Heart right ventricle (tissue), 16 donors: ENCODE measurements around the gene TSPAN9. TPM values are rescaled to one million over a fixed set of nuclear protein-coding genes. Genes with fewer than 3 reads are reported as not detected.

Experiments
- ATAC-seq, 8 donors: fragments of 200-7000 bp; cut with Tn5 transposase; one replicate each; pipeline ENCODE4 v1.9.1; 2020; ENCODE audit warnings: mild to moderate bottlenecking in 8 of 8, moderate library complexity in 8 of 8, moderate number of reproducible peaks in 1 of 8
- DNase-seq, 2 donors: peaks; one replicate each; pipeline ENCODE4 v3.0.0-alpha.2; 2020
- H3K27ac ChIP-seq, 10 donors: fragments of 200-600 bp; sonication (generic) in 2 of 10; one replicate each; pipeline versions ENCODE4 v1.5.0 to v1.8.0; 2020 to 2022; ENCODE audit warnings: mild to moderate bottlenecking in 3 of 10
- H3K27me3 ChIP-seq, 7 donors: fragments of 200-600 bp; one replicate each; pipeline ENCODE4 v1.8.0; 2021 to 2022; ENCODE audit warnings: mild to moderate bottlenecking in 2 of 7
- H3K36me3 ChIP-seq, 9 donors: fragments of 200-600 bp; sonication (generic) in 1 of 9; one replicate each; pipeline versions ENCODE4 v1.5.0 to v1.8.0; 2020 to 2022; ENCODE audit warnings: mild to moderate bottlenecking in 2 of 9
- H3K4me1 ChIP-seq, 9 donors: fragments of 200-600 bp; sonication (generic) in 1 of 9; one replicate each; pipeline versions ENCODE4 v1.5.0 to v1.8.0; 2020 to 2022; ENCODE audit warnings: mild to moderate bottlenecking in 4 of 9
- H3K4me3 ChIP-seq, 10 donors: fragments of 200-600 bp; sonication (generic) in 2 of 10; one replicate each; pipeline versions ENCODE4 v1.5.0 to v1.8.0; 2020 to 2022; ENCODE audit warnings: mild to moderate bottlenecking in 7 of 10, moderate library complexity in 2 of 10
- H3K9me3 ChIP-seq, 11 donors: fragments of 200-600 bp in 10 of 11; sonication (generic) in 2 of 11; one replicate each; pipeline versions ENCODE4 v1.5.0 to v1.8.0; 2013 to 2022; ENCODE audit warnings: mild to moderate bottlenecking in 2 of 11, control low read depth in 1 of 11, moderate library complexity in 1 of 11
- WGBS, 2 donors: extraction: QIAGEN DNeasy Blood & Tissue Kit; methylation state at CpG; one replicate each; pipeline ENCODE4 v1.1.7; 2013; ENCODE audit warnings: inconsistent platforms in 1 of 2; 5-methylcytosine and 5-hydroxymethylcytosine counted together
- intact Hi-C, 10 donors: fragments of 100-400 bp; cut with DNase I; formaldehyde crosslinking; loops; one replicate each; pipeline versions ENCODE4 v1.11.1 to v1.14.2; 2022
- polyA plus RNA-seq, 2 donors: library from polyadenylated mRNA; stranded (reverse); fragments of 200-250 nt; gene quantifications; one replicate each; pipeline ENCODE4 v1.2.3, GENCODE V29; 2013
- total RNA-seq, 10 donors: library from RNA; stranded (reverse); fragmentation: NEBNext Ultra II Directional in 3 of 10; extraction: Animal tissue kit (Norgen Biotek cat#: 25700) in 3 of 10; gene quantifications; one replicate each; pipeline versions ENCODE4 v1.2.1 to v1.2.4, GENCODE V29; 2021 to 2023
- TF ChIP-seq, protein P1 (sequence below), 9 donors: fragments of 200-600 bp; sonication (generic) in 2 of 9; IDR thresholded peaks; one replicate each; pipeline versions ENCODE4 v1.5.0 to v1.8.0; 2021 to 2022; ENCODE audit warnings: antibody characterized with exemption in 9 of 9, mild to moderate bottlenecking in 5 of 9, moderate library complexity in 1 of 9
- donor health status: Arrhythmogenic right ventricular cardiomyopathy.
- donor health status: ischemic (EF 13 %, LVEDD 7.1; RV severe dilation, severe dysfunction).
- donor health status: healthy with polysubstance abuse.
- donor health status: DM: no; HTN: yes; CAD: no.
- donor health status: DM: no; HTN: no; CAD: no.
- donor health status: ischemic (EF 25% LVEDD 6.9; RV normal size, moderate dysfunction).
- donor health status: ischemic (EF 25% LVEDD 5.7; RV mildly dilated, moderate dysfunction).
- donor health status: healthy.
- donor health status: DM: yes; HTN: yes; CAD: no.
- donor health status: Ischemic cardiomyopathy.
- donor health status: ischemic (EF 35%, LVEDD 5.7; RV mildly dilated, moderate dysfunction).
- donor health status: nonischemic (EF 11% LVEDD 7.7; RV severe dilation, severe dysfunction).
- donor health status: DM: yes; HTN: yes; CAD: no.
- donor health status: PGD.
- donor health status: ischemic (EF 29% LVEDD 5.4; RV normal size, mild dysfunction).
- donor health status: nonischemic (EF 23%, LVEDD 6.1; RV moderate dilation, normal function).

TSPAN9 gene
- total and polyA plus RNA-seq, 12 donors = 63.0 to 401 (median 251) TPM

DNA sequence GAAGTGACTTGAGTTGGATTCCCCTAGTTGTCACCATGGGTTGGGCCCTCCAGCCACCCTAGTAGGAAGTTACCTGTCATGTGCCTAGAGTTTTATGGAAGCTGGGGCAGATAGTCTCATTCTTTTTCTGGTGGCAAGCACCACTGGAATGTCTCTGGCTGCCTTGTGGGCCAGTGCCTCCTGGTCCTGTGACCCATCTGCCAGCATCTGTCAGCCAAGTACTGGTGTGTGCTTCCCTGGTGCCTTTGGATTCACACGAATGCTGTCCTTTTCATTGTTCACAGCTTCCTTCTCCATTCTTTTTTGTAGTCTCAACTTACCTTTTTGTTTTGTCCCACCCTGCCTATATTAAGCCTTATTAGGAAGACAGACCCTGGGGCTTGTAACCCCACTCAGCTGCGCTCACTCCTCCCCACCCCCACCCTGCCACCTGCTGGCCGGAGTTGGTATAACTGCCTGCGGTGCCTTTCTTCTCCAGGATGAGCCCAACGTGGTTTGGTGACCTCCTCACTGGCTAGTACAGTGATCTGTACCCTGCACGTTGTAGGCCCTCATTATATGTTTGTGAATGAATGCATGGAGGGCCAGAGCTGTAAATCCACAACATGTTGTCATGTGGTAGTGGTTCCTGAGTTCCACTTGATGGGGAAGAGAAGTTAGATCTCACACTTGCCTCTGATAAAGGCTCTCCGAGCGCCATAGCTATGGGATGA is 125.7 kb downstream of the TSPAN9 start:
- WGBS, 2 donors = 21 to 22% methylated on average over 8 of the region's 8 CpGs
- H3K4me3 ChIP-seq = peak overlapping the region in 9 of 10 donors; percentile 41 to 79 (median 59)

DNA sequence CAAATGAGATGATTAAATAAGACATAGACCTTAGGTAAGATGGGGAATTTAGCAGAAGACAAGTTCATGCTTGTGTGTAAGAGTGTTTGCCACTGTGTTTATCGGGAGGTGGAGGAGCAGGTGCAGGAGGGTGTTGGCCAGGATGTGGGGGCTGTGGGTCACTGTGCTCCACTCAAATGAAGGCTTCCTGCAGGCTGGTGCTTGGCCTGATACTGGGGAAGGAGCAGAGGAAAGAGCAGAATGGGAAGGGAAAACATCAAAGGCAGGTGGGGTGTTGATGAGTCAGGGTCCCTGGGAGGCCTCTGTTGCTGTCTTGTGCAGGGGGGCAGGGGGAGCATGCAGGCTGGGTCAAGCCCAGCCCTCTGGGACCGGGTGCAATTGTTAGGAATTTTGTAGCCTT is 126.5 kb downstream of the TSPAN9 start:
- DNase-seq (no peak), ATAC-seq (no peak)
- H3K4me3 ChIP-seq = peak overlapping the region in 7 of 10 donors; percentile 8 to 79 (median 64)

More for the DNA sequence above, 125.7 kb downstream of the TSPAN9 start:
- TF ChIP-seq, protein P1, sequence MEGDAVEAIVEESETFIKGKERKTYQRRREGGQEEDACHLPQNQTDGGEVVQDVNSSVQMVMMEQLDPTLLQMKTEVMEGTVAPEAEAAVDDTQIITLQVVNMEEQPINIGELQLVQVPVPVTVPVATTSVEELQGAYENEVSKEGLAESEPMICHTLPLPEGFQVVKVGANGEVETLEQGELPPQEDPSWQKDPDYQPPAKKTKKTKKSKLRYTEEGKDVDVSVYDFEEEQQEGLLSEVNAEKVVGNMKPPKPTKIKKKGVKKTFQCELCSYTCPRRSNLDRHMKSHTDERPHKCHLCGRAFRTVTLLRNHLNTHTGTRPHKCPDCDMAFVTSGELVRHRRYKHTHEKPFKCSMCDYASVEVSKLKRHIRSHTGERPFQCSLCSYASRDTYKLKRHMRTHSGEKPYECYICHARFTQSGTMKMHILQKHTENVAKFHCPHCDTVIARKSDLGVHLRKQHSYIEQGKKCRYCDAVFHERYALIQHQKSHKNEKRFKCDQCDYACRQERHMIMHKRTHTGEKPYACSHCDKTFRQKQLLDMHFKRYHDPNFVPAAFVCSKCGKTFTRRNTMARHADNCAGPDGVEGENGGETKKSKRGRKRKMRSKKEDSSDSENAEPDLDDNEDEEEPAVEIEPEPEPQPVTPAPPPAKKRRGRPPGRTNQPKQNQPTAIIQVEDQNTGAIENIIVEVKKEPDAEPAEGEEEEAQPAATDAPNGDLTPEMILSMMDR (IDR thresholded peaks at IDR 0.05) = peak; percentile 84 to 91 (median 90)
- intact Hi-C loops = loop anchor here (1.0 to 10.0 kb wide), 14 partner anchors 49 to 131 kb away; partner anchors contain the start of gene TSPAN9 (in 2 of the 10)
- no peaks in the 10 kb centered on the region for H3K9me3 ChIP-seq
- peak overlapping the region; percentile 62 to 93 (median 86) for H3K27ac ChIP-seq
- peaks cover 32 to 76% (median 59%) of the 10 kb centered on the region in 9 donors for H3K4me1 ChIP-seq
- ATAC-seq (peak; percentile 9 to 68 (median 28)), DNase-seq (peak; percentile 71 to 78)
- H3K36me3 ChIP-seq = peaks cover 0 to 5% (median 0%) of the 10 kb centered on the region in 9 donors
- peaks cover 0 to 42% (median 0%) of the 10 kb centered on the region in 7 donors for H3K27me3 ChIP-seq

DNA sequence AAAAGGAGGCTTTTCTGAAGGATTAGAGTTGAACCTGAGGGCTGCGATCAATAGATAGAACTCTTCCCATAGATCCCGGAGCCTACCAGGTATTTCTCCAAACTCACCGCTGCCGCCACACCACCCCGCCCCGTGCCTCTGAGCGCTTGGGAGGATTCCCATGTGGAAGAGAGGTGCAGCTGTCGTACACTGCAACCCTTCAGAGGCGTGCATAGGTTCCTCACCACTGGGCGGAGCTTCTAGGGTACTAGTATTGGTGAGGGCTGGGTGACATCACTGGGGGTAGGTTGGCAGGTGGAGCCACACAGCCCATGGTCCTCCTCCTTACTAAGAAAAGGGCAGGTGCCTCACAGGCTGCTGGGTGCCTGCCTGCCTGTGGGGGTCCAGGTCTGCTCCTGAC is 127.0 kb downstream of the TSPAN9 start:
- H3K4me3 ChIP-seq = peak overlapping the region in 7 of 10 donors; percentile 8 to 79 (median 64)
- DNase-seq = peak in 1 of 2 donors; percentile 62
- peaks cover 37 to 79% (median 62%) of the 10 kb centered on the region in 9 donors for H3K4me1 ChIP-seq
- peak in 4 of 8 donors; percentile 12 to 40 (median 16) for ATAC-seq
- WGBS, 2 donors = 67 to 75% methylated on average over 10 of the region's 10 CpGs
- peaks cover 0 to 5% (median 0%) of the 10 kb centered on the region in 9 donors for H3K36me3 ChIP-seq
- H3K27ac ChIP-seq = peak overlapping the region in 9 of 10 donors; percentile 46 to 93 (median 90)
- intact Hi-C loops = loop anchor here in 8 of 10 donors (5.0 to 10.0 kb wide), 10 partner anchors 48 to 132 kb away; partner anchors contain the start of gene TSPAN9 (in 2 of the 8)
- TF ChIP-seq, protein P1 (IDR thresholded peaks at IDR 0.05) = peak in 1 of 9 donors; percentile 7
- H3K9me3 ChIP-seq = no peaks in the 10 kb centered on the region
- peaks cover 0 to 37% (median 0%) of the 10 kb centered on the region in 7 donors for H3K27me3 ChIP-seq

More for the DNA sequence above, 126.5 kb downstream of the TSPAN9 start:
- intact Hi-C loops = loop anchor here (1.0 to 10.0 kb wide), 14 partner anchors 49 to 131 kb away; partner anchors contain the start of gene TSPAN9 (in 2 of the 10)
- TF ChIP-seq, protein P1 (IDR thresholded peaks at IDR 0.05) = no peak
- H3K27ac ChIP-seq = peak overlapping the region in 8 of 10 donors; percentile 46 to 93 (median 89)
- WGBS, 2 donors = 30 to 43% methylated on average over 2 of the region's 2 CpGs
- H3K9me3 ChIP-seq = no peaks in the 10 kb centered on the region
- H3K27me3 ChIP-seq = peaks cover 0 to 42% (median 0%) of the 10 kb centered on the region in 7 donors
- H3K36me3 ChIP-seq = peaks cover 0 to 5% (median 0%) of the 10 kb centered on the region in 9 donors
- peaks cover 38 to 83% (median 65%) of the 10 kb centered on the region in 9 donors for H3K4me1 ChIP-seq
